Natural killer cell (primary cell): ENCODE results near the gene TRAF2. TPM values are rescaled to one million over a fixed set of nuclear protein-coding genes. Genes with fewer than 3 reads are reported as not detected.
A peak's percentile ranks its signal among the peaks of the same experiment; 100 is the strongest.

Experiments used
- ATAC-seq, 3 donors: fragments of 150-1000 bp in 2 of 3; fragments of 200-7000 bp in 1 of 3; cut with Tn5 transposase; 1 replicate in 1 of 3; 2 replicates in 2 of 3; pipeline ENCODE4 v1.10.0; 2021; ENCODE audit warnings: mild to moderate bottlenecking in 2 of 3, moderate library complexity in 2 of 3
- DNase-seq, 2 donors: peaks; one replicate each; pipeline versions ENCODE4 v3.0.0 to v3.0.0-alpha.2; 2013 to 2021; ENCODE audit warnings: mixed read lengths in 1 of 2
- H3K27ac ChIP-seq: one replicate; pipeline ENCODE4 v1.5.1; 2013; ENCODE audit warnings: mild to moderate bottlenecking, low read length
- H3K27me3 ChIP-seq: one replicate; pipeline ENCODE4 v1.6.1; 2013; ENCODE audit warnings: low read length; ENCODE audit not compliant: control insufficient read depth, insufficient read depth
- H3K36me3 ChIP-seq: one replicate; pipeline ENCODE4 v1.6.1; 2013; ENCODE audit warnings: low read length; ENCODE audit not compliant: control insufficient read depth, insufficient read depth
- H3K4me1 ChIP-seq: one replicate; pipeline ENCODE4 v1.6.1; 2013; ENCODE audit warnings: low read length; ENCODE audit not compliant: control insufficient read depth, insufficient read depth
- H3K4me3 ChIP-seq: one replicate; pipeline ENCODE4 v1.5.1; 2013; ENCODE audit warnings: low read length
- H3K9me3 ChIP-seq: one replicate; pipeline ENCODE4 v1.6.1; 2013; ENCODE audit warnings: low read length; ENCODE audit not compliant: control insufficient read depth, insufficient read depth
- H3K27ac Mint-ChIP-seq, 2 donors: one replicate each; pipeline ENCODE4 v1.8.0; 2022; ENCODE audit warnings: mild to moderate bottlenecking in 2 of 2, mixed read lengths in 2 of 2, moderate library complexity in 1 of 2
- H3K27me3 Mint-ChIP-seq, 2 donors: one replicate each; pipeline ENCODE4 v1.8.0; 2022; ENCODE audit warnings: low read depth in 2 of 2, mixed read lengths in 2 of 2
- H3K36me3 Mint-ChIP-seq: one replicate; pipeline ENCODE4 v1.8.0; 2022; ENCODE audit warnings: mixed read lengths
- H3K4me1 Mint-ChIP-seq, 2 donors: one replicate each; pipeline ENCODE4 v1.8.0; 2022; ENCODE audit warnings: mixed read lengths in 2 of 2
- H3K4me3 Mint-ChIP-seq: one replicate; pipeline ENCODE4 v1.8.0; 2022; ENCODE audit warnings: mild to moderate bottlenecking, moderate library complexity, mixed read lengths
- H3K9me3 Mint-ChIP-seq, 2 donors: one replicate each; pipeline ENCODE4 v1.8.0; 2022; ENCODE audit warnings: mixed read lengths in 2 of 2
- CTCF ChIP-seq: fragments of 200-600 bp; IDR thresholded peaks from one replicate; pipeline ENCODE4 v1.8.0; 2022; ENCODE audit warnings: antibody characterized with exemption
- WGBS: methylation state at CpG from one replicate; pipeline ENCODE4 v1.1.7; 2013; ENCODE audit warnings: missing lambda C conversion rate; ENCODE audit not compliant: insufficient coverage; 5-methylcytosine and 5-hydroxymethylcytosine counted together
- intact Hi-C: fragments of 100-400 bp; cut with micrococcal nuclease; formaldehyde crosslinking; loops from one replicate; pipeline ENCODE4 v1.14.2; 2022
- total RNA-seq, 4 donors: library from RNA; stranded (reverse); fragments of 120-200 nt in 1 of 4; gene quantifications; one replicate each; pipeline versions ENCODE4 v1.2.3 to v1.2.4, GENCODE V29; 2013 to 2022

The TRAF2 gene
- total RNA-seq, 3 donors from 2014 or later (not counting 1 experiment from before 2014, with no cell fraction given), result 17.4 to 35.5 (median 25.0) TPM

GRCh38 chr9:136838314-136839228 lies 47.7 kb upstream of the TRAF2 start:
- Histone ChIP-seq H3K4me1 (peaks cover 19% of the 10 kb centered on the region), H3K36me3 (peaks cover 11% of the 10 kb centered on the region), H3K27me3 (no peaks in the 10 kb centered on the region), H3K27ac (no peak overlapping the region), H3K9me3 (no peaks in the 10 kb centered on the region), H3K4me3 (no peak overlapping the region)
- Mint-ChIP-seq H3K4me1 (peaks cover 7 to 16% of the 10 kb centered on the region in 2 donors), H3K9me3 (no peaks in the 10 kb centered on the region), H3K27me3 (no peaks in the 10 kb centered on the region), H3K27ac (no peak overlapping the region), H3K36me3 (no peaks in the 10 kb centered on the region), H3K4me3 (no peak overlapping the region)
- DNase-seq (no peak), ATAC-seq (no peak)
- WGBS, result 92% methylated on average over 29 of the region's 29 CpGs
- intact Hi-C loops, result no loop called here
- TF ChIP-seq CTCF, result no peak

GRCh38 chr9:136839229-136840139 lies 46.8 kb upstream of the TRAF2 start:
- no peak for DNase-seq
- H3K27ac Mint-ChIP-seq, result peak overlapping the region in 1 of 2 donors; percentile 2

GRCh38 chr9:136840140-136840876 lies 46.0 kb upstream of the TRAF2 start:
- no peak for DNase-seq
- Mint-ChIP-seq H3K36me3 (no peaks in the 10 kb centered on the region), H3K9me3 (no peaks in the 10 kb centered on the region), H3K27ac (peak overlapping the region in 1 of 2 donors; percentile 2), H3K4me3 (peak overlapping the region; percentile 51), H3K4me1 (peaks cover 11 to 20% of the 10 kb centered on the region in 2 donors), H3K27me3 (no peaks in the 10 kb centered on the region)
- intact Hi-C loops, result loop anchor here (5.0 to 10.0 kb wide), 3 partner anchors 33 to 306 kb away; partner anchors contain the start of gene RABL6
- no peak for ATAC-seq
- no peak for TF ChIP-seq CTCF
- Histone ChIP-seq H3K27me3 (peaks cover 3% of the 10 kb centered on the region), H3K27ac (no peak overlapping the region), H3K4me3 (no peak overlapping the region), H3K36me3 (peaks cover 13% of the 10 kb centered on the region), H3K9me3 (no peaks in the 10 kb centered on the region), H3K4me1 (peaks cover 31% of the 10 kb centered on the region)
- WGBS, result 93% methylated on average over 32 of the region's 32 CpGs

More at GRCh38 chr9:136839229-136840139, 46.8 kb upstream of the TRAF2 start:
- peak overlapping the region; percentile 51 for H3K4me3 Mint-ChIP-seq
- Histone ChIP-seq H3K4me1 (peaks cover 27% of the 10 kb centered on the region), H3K9me3 (no peaks in the 10 kb centered on the region), H3K27me3 (no peaks in the 10 kb centered on the region), H3K4me3 (no peak overlapping the region), H3K27ac (no peak overlapping the region), H3K36me3 (peaks cover 11% of the 10 kb centered on the region)
- TF ChIP-seq CTCF, result no peak
- H3K9me3 Mint-ChIP-seq, result no peaks in the 10 kb centered on the region
- H3K36me3 Mint-ChIP-seq, result no peaks in the 10 kb centered on the region
- no peaks in the 10 kb centered on the region for H3K27me3 Mint-ChIP-seq
- intact Hi-C loops, result loop anchor here (5.0 to 10.0 kb wide), 3 partner anchors 32 to 305 kb away; partner anchors contain the start of gene RABL6
- H3K4me1 Mint-ChIP-seq, result peaks cover 11 to 20% of the 10 kb centered on the region in 2 donors
- ATAC-seq, result no peak
- WGBS, result 94% methylated on average over 36 of the region's 36 CpGs
